Jurkat, Clone E6-1 (cell line): ENCODE results near the gene CD2. TPM values are rescaled to one million over a fixed set of nuclear protein-coding genes. Genes with fewer than 3 reads are reported as not detected.

ENCODE experiments used
- DNase-seq: peaks from one replicate; pipeline ENCODE4 v3.0.0-alpha.2; 2011; ENCODE audit warnings: low read depth, low spot score
- H3K4me3 ChIP-seq: 2 replicates; pipeline ENCODE4 v1.5.1; 2011; ENCODE audit warnings: mild to moderate bottlenecking, low read length, control low read depth, moderate library complexity
- polyA plus RNA-seq: library from polyadenylated mRNA; unstranded; fragments of >200 nt; gene quantifications from one replicate; pipeline ENCODE4 v1.2.1, GENCODE V29; 2012; ENCODE audit warnings: missing spikeins; ENCODE audit not compliant: insufficient read length, insufficient read depth

Gene CD2, protein sequence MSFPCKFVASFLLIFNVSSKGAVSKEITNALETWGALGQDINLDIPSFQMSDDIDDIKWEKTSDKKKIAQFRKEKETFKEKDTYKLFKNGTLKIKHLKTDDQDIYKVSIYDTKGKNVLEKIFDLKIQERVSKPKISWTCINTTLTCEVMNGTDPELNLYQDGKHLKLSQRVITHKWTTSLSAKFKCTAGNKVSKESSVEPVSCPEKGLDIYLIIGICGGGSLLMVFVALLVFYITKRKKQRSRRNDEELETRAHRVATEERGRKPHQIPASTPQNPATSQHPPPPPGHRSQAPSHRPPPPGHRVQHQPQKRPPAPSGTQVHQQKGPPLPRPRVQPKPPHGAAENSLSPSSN
- polyA plus RNA-seq, result 5.6 TPM

DNA sequence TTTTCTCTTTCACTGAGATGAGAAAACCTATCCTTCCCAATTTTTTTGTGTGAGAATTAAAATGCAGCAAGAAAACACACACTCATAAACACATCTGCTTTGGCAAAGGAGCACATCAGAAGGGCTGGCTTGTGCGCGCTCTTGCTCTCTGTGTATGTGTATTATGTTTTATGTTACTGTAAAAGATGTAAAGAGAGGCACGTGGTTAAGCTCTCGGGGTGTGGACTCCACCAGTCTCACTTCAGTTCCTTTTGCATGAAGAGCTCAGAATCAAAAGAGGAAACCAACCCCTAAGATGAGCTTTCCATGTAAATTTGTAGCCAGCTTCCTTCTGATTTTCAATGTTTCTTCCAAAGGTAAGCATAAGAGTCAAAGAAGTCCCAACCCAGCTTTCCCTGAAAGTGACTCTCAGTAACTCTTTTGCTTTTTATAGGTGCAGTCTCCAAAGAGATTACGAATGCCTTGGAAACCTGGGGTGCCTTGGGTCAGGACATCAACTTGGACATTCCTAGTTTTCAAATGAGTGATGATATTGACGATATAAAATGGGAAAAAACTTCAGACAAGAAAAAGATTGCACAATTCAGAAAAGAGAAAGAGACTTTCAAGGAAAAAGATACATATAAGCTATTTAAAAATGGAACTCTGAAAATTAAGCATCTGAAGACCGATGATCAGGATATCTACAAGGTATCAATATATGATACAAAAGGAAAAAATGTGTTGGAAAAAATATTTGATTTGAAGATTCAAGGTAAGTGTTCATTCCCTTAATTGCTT is at the start of gene CD2:
CD2 (plus strand) TSS at position 233 of the 780 bp plus-strand sequence; CDS start at position 296, 63 bp downstream.
- DNase-seq, result peak; percentile 93
- peak within 1 kb of the TSS; percentile 75 for H3K4me3 ChIP-seq

DNA sequence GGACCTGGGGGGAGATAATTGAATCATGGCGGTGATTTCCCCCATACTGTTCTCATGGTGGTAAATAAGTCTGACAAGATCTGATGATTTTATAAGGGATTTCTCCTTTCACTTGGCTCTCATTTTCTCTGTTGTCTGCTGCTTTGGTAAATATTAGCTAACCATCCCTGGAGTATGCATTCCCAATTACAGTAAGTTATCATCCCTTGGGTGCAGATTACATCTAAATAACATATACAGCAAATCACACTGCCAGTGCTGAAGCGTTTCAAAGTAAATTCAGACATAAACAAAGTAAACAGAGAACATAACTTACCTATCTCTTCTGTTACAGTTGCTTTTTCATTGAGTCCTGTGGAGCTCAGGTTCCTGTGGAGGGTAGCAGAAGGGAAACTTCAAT is 48.1 kb upstream of the CD2 start:
- no peak overlapping the region for H3K4me3 ChIP-seq
- no peak for DNase-seq

DNA sequence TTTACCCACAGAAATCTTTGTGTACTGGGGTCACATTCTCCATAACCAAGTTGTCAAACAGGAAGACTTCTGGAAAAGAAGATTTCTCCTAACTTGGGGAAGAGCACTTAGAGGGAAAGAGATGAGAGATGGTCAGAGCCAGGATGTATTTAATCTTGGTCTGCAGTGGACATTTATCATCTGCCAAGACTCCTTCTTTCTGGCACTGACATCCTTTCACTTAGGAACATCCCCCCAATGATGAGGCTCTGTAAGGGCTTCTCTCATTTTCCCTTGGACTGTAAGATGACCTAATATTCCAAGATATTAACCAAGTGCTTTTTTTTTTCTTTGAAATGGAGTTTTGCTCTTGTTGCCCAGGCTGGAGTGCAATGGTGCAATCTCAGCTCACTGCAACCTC is 47.4 kb upstream of the CD2 start:
- no peak for DNase-seq
- H3K4me3 ChIP-seq, result no peak overlapping the region

DNA sequence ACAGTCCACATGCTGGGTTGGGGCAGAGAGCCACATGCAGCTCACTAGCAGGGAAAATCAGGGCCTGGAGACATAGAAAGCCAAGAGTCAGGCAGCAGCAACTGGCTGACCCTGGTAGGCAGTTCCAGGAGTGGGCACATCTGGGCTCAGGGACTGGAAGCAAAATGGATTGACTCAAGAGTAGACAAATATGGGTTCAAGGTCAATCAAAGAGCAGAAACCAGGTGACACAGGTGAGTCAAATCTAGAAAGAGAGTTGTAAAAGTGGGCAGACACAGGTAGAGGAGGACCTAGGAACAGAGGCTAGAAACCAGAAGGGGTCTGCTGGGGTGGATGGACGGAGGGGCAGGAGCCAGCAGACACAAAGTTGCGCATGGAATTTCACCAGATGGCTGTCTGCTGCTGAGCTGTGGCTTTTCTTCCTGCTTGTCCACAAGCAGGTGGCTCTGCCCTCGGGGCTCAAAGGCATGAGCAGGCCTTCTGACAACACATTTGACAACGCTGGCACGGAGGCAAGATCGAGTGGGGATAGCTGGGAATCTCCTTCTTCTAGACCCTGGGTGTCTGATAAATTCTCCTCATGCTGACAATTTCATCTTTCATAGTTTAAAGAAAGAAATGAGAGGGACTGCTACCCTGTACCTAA is 45.9 kb upstream of the CD2 start:
- no peak for DNase-seq
- H3K4me3 ChIP-seq, result no peak overlapping the region

DNA sequence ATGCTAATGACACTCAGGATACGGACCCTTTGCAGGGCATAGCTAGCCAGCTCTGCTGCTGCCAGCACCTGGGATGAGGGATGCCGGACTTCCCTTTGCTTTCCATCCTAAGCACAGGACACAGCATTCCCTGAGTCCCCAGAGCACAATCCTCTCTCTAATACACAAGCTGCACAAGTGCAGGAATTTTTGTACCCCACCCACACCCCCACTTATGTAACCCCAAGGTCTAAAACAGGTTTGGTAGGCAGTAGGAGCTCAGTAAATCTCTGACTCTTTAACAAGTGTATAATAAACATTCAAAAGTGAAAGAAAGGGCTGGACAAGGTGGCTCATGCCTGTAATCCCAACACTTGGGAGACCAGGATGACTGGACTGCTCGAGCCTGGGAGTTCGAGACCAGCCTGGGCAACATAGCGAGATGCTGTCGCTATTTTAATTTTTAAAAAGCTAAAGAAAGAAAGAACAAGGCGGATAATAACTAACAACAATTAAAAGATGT is 44.5 kb upstream of the CD2 start:
- DNase-seq, result no peak
- H3K4me3 ChIP-seq, result no peak overlapping the region

DNA sequence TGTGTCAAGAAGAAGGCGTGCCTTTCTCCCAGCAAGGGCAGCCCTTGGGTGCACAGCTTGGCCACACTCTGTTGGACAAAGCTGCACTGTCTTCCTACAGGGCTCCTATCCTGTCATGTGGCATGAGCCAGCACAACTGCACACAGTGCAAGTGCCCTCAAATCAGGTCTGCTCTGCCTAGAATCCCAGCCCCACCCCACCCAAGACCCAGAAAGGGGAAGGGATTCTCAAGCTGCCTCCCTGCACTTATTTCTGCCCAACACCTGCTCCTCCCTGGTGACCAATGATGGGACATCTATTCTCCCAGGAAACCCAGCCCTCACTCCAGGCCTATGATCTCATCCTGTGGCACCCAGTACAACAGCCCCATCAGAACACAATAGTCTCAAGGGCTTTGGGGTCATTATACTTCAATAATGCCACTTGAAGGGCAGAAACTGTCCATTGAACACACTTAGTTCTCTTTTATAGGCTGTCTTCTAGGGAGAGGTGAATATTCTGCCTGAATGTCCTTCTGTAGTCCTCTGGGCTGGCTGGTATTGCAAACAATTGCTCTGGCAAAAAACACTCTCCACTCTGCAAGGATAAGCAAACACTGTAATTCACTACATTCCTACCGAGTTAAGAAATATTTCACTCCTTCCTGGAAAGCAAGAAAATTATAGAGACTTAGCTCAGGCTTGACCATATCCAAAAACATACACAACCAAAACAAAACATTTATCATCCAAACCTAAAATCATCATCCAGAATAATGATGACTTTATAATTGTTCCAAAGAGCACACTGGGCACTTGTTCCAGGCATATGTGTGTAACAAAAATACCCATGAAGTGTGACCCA is 43.6 kb upstream of the CD2 start:
- no peak for DNase-seq
- no peak overlapping the region for H3K4me3 ChIP-seq

DNA sequence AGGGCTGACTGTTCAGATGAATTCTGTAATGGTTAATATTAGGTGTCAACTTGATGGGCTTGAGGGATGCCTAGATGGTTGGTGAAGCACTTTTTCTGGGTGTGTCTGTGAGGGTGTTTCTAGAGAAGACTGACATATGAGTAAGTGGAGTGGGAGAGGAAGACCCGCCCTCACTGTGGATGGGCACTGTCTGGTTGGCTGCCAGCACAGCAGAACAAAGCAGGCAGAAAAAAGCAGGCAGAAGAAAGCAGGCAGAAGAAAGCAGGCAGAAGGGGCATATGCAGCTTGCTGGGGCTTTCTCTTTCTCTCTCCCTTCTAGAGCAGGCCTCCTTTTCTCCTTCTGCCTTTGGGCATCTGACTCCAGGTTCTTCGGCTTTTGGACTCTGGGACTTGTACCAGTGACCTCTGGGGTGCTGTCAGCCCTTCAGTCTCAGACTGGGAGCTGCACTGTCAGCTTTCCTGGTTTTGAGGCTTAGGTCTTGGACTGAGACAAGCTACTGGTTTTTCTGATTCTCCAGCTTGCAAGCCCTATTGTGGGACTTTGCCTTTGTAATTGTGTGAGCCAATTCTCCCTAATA is 42.9 kb upstream of the CD2 start:
- H3K4me3 ChIP-seq, result no peak overlapping the region
- peak; percentile 61 for DNase-seq

DNA sequence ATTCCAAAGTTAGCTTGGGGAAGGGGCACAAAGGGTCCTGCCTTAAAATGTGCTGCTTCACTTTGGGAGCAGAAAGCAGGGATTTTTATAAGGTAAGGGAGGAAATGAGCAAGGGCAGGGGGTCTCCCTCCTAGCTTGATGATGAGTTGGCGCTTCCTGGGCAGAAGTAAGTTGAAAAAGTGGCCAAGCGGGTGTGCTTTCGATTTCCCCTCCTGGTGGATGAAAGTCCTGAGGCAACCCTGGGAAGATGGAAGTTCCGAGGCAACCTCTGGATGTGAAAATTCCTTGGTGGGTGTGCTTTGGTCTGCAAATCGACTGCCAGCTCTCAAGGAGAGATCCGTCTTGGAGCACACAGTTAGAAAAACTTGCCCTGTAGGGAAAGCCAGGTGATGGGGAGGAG is 41.7 kb upstream of the CD2 start:
- no peak for DNase-seq
- no peak overlapping the region for H3K4me3 ChIP-seq

DNA sequence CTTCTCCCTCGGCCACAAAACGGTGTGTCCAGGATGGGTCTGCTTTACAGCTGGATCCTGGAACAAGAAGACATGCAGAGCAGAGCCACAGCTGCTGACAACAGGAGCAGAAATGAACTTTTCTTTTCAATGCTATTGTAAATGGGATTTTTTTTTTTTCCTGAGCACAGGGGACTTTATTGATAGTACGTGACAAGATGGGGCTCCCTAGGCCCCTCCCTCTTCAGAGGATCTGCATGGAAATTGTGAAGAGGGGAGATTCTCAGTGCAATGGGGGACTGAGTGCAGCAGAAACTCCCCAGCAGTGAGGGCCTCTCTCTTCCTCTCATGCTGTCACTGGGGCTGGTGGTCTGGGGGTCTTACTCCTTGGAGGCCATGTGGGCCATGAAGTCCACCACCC is 40.8 kb upstream of the CD2 start:
- no peak overlapping the region for H3K4me3 ChIP-seq
- DNase-seq, result no peak

DNA sequence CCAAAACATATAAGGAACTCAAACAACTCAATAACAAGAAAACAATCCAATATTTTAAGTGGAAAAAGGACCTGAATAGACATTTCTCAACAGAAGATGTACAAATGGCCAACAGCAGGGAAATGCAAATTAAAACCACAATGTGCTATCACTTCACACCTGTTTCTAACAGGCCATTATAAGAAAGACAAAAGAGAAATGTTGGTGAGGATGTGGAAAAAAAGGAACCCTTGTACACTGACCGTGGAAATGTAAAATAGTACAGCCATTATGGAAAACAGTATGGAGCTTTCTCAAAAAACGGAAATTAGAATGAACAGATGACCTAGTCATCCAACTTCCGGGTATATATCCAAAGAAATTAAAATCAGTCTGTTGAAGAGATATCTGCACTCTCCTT is 37.8 kb upstream of the CD2 start:
- no peak for DNase-seq
- H3K4me3 ChIP-seq, result no peak overlapping the region

DNA sequence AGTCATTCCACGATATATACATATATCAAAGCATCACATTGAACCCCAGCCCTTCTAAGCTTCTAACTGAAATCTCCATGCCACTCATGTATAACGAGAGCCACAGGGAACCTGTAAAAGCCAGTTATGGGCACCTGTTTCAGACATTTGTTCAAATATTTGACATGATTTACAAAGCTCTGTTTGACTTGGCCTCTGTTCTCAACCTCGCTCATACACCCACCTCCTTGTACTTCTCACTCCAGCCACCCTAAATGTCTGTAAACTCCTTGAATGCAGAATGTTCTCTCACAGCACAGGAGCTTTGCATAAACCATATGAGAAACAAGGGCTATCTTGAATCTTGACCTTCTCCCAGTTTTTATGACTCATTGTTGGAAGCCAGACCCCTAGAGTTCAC is 36.9 kb upstream of the CD2 start:
- H3K4me3 ChIP-seq, result no peak overlapping the region
- DNase-seq, result no peak

DNA sequence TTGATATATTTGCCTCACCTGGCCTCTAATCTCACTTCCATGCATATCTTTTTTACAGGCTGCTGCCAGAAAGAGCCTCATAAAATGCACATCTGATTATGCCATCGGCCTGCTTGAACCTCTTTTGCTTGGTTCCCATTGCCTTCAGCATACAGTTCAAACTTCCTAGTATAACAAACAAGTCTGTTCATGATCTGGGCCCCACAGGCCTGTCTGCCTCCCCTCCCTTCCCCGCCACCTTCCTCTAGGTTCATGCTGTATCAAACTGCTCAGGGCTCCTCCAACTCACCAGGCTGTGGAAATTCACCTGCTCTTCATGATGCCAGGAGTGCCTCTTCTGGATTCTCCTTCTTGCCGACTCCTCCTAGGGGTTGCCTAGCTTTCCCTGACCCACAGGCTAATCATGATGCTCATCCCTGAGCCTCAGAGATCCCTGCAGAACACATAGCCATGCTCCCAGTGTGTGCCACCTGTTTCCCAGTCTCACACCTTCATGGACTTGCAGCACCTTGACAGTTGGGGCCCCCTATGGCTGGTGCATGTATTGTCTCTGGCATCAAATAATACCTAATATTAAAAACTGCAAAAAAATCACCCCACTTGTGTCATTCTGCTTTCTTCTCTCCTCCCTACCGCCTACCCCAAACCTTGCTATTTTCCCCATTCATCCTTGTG is 33.7 kb upstream of the CD2 start:
- no peak overlapping the region for H3K4me3 ChIP-seq
- no peak for DNase-seq

DNA sequence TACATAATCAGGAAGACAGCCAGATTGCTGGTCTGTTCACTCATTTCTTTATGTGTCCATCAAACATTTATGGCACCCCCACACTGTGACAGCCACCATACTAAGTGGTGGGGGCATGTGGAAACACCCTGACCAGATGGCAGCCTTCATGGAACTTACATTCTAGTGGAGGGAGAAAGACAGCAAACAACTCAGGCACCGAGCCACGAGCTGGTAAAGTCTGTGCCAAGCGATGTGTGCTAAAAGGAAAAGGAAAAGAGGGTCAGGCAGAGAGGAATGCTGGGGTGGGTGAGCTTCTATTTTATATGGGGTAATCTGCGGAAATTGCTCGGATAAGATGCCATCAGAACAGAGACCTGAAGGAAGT is 33.2 kb upstream of the CD2 start:
- H3K4me3 ChIP-seq, result no peak overlapping the region
- no peak for DNase-seq

DNA sequence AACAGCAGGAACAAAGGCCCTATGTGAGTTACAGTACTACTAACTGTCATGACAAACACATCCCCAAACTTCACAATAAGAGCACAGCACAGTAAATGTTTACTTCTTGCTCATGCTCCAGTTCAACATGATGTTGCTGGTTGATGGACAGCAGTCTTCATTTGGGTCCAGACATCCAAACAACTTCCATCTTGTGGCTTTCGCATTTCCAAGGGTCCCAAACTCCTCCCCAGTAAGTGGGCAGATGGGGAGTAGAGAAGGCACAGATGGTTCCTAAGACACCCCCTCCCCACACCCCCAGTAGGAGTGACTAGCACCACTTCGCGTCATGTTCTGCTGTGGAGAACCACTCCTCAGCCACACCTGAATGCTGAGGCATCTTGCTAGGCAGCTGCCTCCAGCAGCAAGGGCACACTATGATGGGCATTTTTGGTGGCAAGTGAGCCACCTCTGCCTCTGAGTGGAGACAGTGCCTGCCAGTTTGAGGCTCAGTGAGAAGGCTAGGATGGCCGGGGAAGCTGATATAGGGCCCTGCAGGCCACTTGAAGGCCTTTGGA is 32.7 kb upstream of the CD2 start:
- no peak for DNase-seq
- H3K4me3 ChIP-seq, result no peak overlapping the region

DNA sequence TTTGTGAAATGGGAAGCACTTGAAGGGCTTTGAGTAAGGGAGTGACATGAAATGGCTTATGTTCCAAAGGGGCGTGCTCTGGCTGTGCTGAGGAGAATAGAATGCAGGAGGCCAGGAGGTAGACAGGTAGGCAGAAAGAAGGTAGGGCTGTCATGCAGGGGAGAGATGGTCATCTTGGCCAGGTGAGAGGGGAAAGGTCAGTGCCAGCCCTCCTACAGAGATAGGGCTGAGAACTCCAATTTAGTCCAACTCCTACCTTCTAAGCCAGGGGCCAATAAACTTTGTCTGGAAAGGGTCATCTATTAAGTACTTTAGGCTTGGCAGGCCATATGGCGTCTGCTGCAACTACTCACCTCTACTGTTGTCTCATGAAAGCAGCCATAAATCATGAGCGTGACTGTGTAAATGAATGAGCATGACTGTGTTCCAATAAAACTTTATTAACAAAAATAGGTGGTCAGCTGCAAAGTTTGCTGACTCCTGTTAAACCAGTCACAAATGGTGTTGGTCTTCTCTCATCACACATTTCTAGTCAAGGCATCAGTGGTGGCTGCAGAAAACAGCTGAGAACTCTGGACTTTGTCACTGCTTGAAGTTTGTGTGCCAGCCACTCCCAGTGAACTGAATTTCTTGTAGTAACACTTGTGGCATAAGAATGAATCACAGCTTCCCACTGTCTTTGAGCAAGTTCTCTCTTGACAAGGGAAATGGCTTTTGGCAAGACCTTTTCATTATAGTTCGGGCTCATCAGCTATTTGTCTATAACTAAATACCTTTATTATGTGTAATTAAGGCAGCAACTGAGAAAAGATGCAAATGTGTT is 32.0 kb upstream of the CD2 start:
- no peak overlapping the region for H3K4me3 ChIP-seq
- DNase-seq, result no peak

DNA sequence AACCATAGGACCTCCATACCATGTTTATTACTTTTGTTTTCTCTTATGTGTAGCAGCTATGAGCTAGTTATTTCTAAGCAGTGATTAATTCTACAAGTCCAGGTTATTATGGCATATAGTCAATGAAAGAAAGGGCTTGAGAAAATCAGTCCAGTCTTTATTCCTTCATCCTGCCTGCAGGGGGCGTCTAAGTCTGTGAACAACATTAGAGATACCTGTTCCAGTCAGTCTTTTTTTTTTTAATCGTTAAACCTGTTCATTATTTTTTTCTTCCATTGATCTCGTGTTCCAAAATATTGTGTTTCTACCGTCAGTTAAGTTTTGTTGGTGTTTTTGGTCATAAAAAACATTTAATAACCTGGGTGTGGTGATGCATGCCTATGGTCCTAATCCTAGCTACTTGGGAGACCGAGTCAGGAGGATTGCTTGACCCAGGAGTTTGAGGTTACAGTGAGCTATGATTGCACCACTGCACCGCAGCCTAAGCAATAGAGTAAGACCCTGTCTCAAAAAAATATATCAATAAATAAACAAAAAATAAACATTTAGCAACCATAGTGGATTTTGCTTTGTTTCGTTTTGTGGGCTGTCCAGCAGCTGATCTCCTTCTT is 29.4 kb upstream of the CD2 start:
- no peak overlapping the region for H3K4me3 ChIP-seq
- peak; percentile 77 for DNase-seq

DNA sequence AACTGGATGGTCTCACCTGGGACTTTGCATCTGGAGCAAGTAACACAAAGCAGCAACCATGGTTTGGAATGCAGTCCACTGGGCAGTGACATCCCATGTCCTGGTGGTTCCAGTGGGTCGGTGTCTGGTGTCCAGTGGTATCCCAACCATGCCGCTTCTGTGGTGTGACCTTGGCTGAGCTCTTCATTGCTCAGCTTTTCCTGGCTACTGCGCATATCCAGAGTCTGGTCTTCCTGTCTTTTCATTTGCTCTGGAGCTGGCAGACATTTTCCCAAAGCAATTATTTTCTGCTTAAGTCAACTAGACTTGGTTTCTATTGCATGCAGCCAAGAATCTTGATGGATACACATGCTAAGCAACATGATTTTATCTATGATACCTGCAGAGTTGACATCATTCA is 28.4 kb upstream of the CD2 start:
- DNase-seq, result no peak
- H3K4me3 ChIP-seq, result no peak overlapping the region
